GM18520 (cell line): ENCODE measurements around the gene CRIP2.

Experiments
- ATAC-seq: cut with Tn5 transposase; IDR thresholded peaks from one replicate; pipeline ENCODE4 v1.9.1; 2021; ENCODE audit not compliant: unreplicated experiment

Gene CRIP2

DNA sequence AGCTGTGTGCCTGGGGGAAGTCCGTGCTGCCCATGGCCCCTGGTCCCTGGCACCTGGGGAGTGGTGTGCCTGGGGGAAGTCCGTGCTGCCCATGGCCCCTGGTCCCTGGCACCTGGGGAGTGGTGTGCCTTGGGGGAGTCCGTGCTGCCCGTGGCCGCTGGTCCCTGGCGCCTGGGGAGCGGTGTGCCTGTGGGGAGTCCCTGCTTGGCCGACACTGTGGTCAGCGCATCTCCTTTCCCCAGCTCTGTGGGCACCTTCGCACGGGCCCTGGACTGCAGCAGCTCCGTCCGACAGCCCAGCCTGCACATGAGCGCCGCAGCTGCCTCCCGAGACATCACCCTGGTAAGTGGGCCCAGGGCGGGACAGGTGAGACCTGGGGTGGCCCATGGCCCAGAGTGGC lies 14.5 kb upstream of the CRIP2 start:
- ATAC-seq, result no peak

DNA sequence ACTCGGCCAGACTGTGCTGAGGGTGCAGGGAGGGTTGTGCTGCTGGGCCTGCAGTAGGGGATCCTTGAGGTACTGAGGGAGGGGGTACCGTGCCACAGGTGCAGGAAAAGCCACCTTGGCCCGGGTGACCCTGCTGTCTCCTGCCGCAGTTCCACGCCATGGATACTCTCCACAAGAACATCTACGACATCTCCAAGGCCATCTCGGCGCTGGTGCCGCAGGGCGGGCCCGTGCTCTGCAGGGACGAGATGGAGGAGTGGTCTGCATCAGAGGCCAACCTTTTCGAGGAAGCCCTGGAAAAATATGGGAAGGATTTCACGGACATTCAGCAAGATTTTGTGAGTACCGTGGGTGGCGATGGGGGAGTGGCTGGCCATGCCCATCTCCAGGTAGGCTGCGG lies 14.0 kb upstream of the CRIP2 start:
- no peak for ATAC-seq

DNA sequence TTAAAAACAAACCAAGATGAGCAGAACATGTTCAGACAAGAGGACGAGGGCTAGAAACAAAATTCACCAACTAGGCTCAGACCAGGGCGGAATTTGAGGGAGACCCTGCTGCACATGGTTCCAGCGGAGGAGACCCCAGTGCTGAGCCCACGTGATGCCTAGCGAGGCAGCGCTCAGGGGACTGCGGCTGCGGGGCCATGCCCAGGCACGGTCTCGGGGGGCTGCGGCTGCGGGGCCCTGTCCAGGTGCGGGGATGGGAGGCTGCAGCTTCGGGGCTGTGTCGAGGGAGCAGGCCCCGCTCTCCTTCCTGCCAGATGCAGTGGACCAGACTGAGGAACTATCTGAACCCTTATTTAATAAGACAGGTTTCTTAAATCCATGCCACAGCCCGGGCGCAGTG lies 12.7 kb upstream of the CRIP2 start:
- ATAC-seq, result no peak

DNA sequence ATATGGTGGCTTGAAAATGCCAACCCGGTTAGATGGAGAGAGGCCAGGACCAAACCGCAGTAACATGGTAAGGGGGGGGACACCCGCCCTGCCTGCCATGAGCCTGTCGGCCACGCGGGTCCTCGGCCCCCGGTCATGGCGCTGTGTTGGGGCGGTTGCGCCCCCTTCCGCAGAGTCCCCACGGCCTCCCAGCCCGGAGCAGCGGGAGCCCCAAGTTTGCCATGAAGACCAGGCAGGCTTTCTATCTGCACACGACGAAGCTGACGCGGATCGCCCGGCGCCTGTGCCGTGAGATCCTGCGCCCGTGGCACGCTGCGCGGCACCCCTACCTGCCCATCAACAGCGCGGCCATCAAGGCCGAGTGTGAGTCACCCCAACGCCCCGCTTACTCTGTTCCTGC lies 10.1 kb upstream of the CRIP2 start:
- ATAC-seq, result no peak

DNA sequence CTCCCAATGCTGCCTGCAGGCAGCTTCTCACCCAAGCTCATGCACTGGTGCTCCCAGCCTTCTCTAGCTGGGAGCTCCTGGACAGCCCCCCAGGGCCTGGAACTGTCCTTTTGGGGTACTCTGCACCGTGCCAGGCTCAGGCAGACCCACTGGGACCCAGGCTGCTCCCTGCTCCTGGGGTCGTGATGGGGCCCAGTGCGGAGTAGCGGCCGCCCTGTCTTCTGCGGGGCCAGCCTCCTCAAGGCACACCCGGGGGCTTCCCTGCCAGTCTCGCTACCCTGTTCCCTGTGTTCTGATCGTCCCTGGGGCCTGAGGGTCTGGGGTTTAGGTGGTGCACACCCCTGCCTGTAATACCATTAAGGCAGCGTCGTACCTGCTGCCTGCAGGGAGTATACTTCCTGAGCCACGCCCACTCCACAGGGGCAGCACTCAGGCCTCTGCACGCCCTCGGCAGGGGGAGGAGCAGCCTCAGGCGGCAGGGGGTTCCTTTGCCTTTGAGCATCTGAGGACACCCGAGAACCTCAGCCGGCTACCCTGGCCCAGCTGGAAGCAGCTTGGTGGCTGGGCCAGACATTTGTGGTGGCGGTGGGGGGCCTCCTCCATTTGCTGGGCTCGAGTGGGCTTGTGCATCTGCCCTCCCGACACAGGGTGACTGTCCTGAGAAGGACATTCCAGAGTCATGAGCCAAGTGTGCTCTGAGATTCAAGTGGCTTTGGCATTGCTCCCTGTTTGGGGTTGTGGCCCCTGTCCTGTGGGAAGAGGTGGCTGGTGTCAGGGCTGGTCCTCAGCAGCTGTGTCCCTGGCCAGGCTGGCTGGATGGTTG lies 9.2 kb upstream of the CRIP2 start:
- no peak for ATAC-seq

DNA sequence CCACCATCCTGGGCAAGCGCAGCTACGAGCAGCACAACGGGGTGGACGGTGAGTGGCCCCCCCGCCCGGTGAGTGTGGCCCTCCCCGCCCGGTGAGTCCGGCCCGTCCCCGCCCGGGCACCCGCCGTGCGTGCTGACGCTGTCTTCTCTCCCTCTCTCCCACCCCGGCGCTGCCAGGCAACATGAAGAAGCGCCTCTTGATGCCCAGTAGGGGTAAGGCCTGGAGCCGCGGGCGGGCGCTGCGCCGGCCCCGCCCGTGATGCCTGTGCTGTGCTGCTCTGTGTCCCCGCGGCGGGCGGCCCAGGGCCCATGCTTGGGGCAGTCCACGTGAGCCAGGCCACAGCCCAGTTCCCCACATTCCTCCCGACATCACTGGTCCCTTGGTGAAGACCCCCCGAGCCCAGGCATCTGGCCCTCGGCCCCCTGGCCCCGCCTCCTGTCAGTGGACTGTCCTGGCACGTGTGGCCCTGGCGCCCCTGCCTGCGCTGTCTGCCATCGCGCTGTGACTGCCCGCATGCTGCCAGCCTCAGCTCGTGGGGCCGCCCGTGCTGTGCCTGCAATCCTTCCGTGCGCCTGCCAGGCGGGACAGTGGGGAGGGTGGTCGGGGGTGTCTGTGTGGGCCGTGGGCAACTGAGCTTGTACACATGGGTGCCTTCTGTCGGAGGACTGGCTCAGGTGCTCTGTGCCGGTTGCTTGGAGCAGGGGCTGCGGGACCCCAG lies 7.9 kb upstream of the CRIP2 start:
- no peak for ATAC-seq

DNA sequence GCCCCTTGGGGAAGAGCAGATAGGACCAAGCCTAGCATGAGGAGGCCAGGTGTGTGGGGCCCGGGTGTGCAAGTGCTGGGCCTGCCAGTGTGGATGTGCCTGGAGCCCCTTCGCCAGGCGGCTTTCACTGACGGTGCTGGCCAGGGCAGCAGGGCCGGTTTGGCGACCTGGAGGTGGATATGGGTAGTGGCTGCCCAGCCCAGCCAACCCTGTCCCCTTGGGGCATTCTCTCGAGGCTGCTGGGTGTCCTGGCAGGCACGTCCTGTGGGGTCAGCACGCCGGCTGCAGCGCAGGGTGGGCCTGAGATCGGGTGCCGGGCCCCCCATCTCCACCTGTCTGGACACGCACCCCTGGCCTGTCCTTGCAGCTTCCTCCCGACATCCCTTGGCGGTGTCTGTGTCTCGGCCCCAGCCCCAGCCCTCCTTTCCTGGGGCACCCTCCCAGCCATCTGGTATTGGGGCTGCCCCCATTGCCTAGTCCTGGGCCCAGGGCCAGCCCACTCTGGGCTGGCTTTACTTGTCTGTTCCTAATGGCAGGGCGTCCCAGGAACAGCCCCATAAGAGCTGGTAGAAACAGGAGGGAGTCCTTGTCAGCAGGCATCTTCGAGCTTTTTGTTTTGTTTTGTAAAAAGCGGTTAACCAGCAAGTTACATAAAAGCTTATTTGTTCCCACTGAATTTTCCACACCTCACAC lies 7.2 kb upstream of the CRIP2 start:
- ATAC-seq, result no peak

DNA sequence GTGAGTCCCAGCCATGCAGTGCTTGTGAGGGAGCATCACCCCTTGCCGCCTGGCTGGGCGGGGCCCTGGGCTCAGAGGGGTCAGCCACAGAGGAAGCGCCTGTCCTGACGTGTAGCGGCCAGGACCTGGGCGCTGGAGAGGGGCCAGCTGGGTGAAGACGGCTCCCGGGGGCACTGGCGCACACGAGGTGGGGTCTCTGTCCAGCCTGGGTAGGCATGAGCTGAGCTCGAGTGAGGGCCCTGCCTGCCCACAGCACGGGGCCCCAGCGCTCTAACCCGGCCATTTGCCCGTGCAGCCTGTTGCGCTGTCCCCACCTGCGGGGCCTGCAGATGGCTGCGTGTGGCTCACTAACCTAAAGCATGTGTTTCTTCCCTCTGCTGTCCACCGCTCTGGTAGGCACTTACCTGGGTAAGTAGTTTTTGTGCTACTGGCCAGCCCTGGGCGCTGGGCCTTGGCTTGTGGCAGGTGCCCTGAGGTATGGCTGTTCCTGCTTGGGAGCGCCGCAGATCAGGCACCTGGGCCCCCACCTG lies 6.6 kb upstream of the CRIP2 start:
- ATAC-seq, result no peak

DNA sequence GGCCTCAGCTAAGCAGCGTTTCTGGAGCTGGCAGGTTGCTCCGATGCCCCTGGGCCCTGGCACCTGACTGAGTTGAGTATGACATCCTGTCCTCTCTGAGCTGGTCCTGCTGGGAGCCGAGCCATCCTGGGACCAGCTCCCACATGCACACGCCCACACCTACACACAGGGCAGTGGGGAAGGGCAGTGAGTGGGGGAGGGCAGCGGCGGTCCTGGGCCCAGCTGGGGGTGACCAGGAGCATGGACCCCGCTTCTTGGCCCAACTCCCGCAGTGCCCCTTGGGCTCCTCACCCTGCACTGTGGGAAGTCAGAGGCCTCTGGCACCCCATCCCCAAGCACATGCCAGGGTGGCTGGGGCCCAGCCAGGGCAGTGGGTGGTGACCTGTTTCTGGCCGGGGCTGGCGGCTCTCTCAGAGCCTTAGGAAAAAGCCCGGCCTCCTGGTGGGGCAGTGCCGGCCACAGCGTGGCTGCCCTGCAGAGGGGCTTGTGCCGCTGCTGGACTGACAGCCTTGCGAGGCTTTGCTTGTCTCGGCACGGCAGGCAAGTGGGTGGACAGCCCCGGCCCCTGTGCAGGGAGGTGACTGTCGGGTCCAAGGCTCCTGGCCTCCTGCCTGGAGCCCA lies 5.9 kb upstream of the CRIP2 start:
- no peak for ATAC-seq

DNA sequence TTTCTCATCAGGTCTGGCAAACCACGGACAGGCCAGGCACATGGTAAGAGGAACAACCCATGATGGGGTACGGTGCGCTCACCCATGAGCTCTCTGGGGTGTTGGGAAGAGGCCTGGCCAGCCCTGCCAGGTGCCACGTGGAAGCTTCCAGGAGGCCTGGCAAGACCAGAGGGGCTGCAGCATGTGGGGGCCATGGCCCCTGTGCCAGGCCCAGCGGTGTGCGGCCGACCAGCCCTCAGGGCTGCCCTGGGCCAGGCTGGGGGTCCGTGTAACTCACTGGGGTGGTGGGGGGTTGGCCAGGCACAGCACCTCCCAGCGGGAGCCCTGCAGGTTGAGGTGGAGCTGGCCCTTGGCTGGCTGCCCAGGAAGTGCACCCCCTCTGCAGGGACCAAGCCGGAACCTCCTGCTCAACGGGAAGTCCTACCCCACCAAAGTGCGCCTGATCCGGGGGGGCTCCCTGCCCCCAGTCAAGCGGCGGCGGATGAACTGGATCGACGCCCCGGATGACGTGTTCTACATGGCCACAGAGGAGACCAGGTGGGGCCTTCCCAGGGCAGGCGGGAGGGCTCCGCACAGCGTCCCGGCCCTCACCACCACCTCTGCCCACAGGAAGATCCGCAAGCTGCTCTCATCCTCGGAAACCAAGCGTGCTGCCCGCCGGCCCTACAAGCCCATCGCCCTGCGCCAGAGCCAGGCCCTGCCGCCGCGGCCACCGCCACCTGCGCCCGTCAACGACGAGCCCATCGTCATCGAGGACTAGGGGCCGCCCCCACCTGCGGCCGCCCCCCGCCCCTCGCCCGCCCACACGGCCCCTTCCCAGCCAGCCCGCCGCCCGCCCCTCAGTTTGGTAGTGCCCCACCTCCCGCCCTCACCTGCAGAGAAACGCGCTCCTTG lies 4.9 kb upstream of the CRIP2 start:
- no peak for ATAC-seq

DNA sequence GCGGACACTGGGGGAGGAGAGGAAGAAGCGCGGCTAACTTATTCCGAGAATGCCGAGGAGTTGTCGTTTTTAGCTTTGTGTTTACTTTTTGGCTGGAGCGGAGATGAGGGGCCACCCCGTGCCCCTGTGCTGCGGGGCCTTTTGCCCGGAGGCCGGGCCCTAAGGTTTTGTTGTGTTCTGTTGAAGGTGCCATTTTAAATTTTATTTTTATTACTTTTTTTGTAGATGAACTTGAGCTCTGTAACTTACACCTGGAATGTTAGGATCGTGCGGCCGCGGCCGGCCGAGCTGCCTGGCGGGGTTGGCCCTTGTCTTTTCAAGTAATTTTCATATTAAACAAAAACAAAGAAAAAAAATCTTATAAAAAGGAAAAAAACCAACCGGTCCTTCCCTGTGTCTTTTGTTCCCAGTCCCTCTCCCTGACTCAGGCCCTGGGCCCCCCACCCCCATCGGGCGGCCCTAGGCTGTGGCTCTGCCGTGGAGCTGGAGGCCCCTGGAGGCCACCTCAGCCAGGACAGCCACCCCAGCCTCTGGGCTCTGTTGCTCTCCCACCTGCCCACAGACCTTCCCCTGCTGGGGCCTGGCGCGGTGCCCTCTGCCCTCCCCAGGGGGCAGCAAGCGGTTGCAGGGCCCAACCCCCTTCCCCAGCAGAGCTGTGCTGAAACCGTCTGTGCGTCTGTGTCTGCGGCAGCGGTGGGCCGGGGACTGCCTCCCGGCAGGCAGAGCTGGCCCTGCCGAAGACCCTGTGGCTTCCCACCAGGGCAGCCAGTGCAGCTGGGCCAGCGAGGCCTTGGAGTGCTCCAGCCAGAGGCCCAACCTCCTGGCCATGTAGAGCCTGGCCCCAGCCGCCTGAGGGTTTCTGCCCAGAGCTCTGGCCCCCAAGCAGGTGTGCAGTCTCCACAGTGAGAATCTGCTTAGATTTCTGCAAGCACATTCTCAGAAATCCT lies 4.0 kb upstream of the CRIP2 start:
- ATAC-seq, result no peak

DNA sequence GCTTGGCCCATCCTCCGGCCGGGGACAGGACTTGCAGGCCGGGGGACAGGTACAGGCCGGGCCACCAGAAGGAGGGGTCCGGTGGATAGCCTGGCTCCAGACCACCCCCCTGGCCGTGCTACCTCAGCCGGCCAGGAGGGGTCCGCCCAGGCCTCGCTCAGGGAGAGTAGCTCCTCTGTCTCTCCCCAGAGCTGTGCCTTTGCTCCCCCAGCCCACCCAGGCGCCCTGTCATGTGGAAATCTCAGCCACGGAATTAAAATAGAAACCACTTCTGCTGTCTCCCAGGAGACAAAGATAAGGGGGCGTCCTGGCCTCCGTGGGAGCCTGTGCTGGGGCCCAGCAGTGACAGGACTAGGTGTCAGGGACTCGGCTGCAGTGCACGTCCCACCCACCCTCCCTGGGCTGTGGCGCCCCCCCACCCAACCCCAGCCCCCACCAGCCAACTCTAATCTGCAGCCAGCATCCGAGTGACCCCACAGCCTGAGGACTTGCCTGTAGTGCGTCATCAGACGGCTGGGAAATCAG lies 3.3 kb upstream of the CRIP2 start:
- ATAC-seq, result no peak

DNA sequence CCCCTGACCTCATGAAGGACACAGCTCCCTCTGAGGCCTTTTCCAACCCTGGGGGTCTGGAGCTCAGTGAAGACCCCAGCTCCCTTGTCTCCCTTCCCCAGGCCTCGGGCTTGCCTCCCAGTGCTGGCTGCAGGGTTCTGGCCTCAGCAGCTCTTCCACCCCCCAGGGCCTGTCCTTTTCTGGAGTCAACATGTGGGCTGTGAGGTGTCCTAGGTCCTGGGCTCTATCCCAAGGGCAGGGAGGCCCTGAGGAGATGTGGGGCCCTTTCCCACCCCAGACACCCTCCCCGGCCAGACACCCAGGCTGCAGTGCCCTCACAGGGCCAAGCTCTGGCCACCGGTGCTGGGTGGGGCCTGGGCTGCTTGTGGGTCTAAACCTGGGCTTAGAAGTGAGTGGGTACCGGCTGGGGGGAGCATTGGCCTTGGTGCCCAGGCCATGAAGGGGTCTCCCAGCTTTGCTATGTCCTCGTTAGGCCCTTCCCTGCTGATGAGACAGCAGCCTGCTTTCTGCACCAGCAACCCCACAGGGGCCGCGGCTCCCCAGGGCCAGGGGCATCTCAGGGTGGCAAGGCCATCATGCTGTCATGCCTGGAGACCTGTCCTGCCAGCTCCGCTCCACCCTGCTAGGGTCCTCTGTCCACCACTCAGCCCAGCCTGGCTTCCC lies 2.7 kb upstream of the CRIP2 start:
- no peak for ATAC-seq

DNA sequence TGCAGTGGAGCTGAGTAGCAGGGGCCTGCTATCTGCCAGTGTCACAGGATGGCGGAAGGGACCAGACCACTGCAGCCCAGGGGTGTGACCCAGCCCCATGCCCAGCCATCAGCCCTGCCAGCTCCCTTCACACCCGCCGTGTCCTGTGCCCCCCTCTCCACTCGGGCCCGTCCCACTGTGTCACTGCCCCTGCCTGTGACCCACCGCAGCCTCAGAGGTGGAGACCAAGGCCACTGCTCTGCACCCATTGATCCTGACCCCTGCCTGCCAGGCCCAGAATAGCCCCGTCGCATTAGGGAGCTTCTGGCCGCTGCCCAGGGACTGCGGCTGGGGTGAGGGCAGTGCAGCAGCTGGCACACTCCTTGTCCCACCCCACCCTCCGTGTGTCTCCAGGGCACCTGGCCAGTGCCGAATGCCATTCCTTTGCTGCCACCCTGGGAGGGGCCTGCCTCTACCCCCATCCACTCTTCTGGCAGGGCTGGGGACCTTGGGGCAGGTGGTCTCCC lies 2.1 kb upstream of the CRIP2 start:
- ATAC-seq, result no peak

DNA sequence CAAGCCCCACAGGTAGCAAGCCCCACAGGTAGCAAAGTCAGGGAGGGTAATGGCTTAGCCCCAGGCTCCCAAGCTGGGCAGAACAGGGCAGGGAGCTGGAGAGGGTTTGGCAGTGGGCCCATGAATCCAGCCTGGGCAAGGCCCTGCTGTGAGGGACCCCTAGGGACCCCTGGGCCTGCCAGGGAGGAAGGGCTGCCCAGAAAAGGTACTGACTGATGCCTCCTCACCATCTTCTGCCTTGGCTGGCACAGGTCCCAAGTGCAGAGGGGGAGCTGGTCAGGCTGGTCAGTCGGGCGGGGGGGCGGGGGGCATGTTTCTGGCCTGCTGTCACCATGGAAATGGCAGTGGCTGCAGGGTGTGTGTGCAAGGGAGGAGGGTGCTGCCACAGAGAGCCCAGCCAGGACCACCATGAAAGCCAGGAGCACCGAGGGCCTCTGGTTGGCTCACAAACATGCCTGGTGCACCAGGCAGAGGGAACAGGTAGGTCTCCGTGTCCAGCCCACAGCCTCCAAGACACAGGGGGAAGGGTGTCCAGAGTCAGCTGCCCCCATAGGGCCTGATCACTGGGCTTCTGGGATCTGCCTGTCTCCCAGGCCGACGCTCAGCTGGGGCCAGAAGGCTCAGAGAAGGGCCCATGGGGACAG lies 1.5 kb upstream of the CRIP2 start:
- ATAC-seq, result no peak

DNA sequence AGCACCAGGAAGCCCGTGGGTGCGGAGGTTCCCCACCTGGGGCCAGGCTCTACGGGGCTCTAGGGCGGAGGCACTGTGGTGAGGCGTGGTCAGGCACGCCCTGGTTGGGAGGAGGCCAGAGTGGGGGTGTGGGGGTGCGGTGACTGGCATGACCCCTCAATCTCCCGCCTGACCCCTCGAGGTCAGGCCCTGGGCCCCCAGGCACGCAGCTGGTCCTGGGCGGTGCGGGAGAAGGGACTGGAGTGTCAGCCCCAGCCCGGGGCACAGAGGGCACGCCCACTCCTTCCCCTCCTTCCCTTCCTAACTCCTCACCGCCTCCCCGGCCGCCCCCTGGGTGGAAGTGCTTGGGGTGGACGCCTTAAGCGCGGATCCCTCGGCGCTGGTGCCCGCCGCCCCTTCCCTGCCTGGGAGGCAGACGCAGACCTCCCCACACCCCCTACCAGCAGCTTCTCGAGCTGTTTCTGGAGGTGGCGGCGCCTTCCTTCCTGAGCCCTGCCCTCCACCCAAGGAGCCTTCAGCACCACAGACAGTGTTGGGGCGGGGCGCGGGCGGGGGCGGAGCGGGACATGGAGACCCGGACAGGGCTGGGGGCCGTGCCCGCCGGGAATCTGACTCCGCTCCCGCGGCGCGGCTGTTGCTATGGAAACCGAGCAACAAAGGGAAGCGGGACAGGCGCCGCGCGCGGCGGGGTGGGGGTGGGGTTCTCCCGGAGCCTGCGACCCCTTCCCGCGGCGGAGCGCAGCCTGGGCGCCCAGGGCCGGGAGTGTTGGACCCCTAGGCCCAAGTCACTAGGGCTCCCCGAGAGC lies 741 bp upstream of the CRIP2 start:
- ATAC-seq, result no peak
